ENCODE results near the gene SST.
"Not testable (repeated sequence)": the region's sequence is repeated elsewhere in the genome, so short reads cannot be mapped to it uniquely, and the experiment has no call there.

DNA sequence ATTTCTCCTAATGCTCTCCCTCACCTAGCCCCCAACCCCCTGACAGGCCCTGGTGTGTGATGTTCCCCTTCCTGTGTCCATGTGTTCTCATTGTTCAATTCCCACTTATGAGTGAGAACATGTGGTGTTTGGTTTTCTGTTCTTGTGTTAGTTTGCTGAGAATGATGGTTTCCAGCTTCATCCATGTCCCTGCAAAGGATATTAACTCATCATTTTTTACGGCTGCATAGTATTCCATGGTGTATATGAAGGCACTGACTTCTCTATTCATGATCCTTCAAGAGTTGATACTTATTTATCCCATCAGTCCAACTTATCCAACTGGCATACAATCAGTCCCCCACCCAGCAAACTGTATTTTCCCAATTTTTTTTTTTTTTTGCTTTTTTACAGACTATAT, 24.8 kb downstream of the SST start:
- TF ChIP-seq TARDBP (IDR thresholded peaks at IDR 0.05); ELF4 (IDR thresholded peaks at IDR 0.05); SP1 (IDR thresholded peaks at IDR 0.05); CTBP1 (IDR thresholded peaks at IDR 0.05; ENCODE audit: borderline replicate concordance); FOXM1 (IDR thresholded peaks at IDR 0.05; ENCODE audit: borderline replicate concordance); SUZ12 (IDR thresholded peaks at IDR 0.05); FOXA1 (IDR thresholded peaks at IDR 0.05): not testable (repeated sequence)

Data from HEK293T (cell line).